Thyroid gland (tissue), 4 donors: ENCODE results near the gene EIF4E3.

Source experiments
- CTCF ChIP-seq, 6 experiments: fragments of 200-600 bp in 3 of 6; fragments of 450-650 bp in 3 of 6; sonication (generic) in 3 of 6; IDR thresholded peaks; one replicate each; pipeline ENCODE4 v1.5.1; 2016 to 2019; ENCODE audit warnings: antibody characterized with exemption in 6 of 6, mild to moderate bottlenecking in 2 of 6, inconsistent platforms in 1 of 6, moderate library complexity in 1 of 6
- POLR2A ChIP-seq, 2 donors: fragments of 450-650 bp; IDR thresholded peaks; one replicate each; pipeline ENCODE4 v1.6.1; 2017; ENCODE audit warnings: antibody characterized with exemption in 2 of 2, mild to moderate bottlenecking in 2 of 2, moderate library complexity in 1 of 2

GRCh38 chr3:71724171-71724453, 1.1 kb downstream of the EIF4E3 start:
- TF ChIP-seq CTCF (IDR thresholded peaks at IDR 0.05) (no peak), POLR2A (IDR thresholded peaks at IDR 0.05) (no peak)
